Stromal cell of bone marrow (primary cell): ENCODE results near the gene ZSCAN9.

Source experiments
- DNase-seq: peaks from one replicate; pipeline ENCODE4 v3.0.0-alpha.2; 2012; ENCODE audit warnings: low read depth

The ZSCAN9 gene

DNA sequence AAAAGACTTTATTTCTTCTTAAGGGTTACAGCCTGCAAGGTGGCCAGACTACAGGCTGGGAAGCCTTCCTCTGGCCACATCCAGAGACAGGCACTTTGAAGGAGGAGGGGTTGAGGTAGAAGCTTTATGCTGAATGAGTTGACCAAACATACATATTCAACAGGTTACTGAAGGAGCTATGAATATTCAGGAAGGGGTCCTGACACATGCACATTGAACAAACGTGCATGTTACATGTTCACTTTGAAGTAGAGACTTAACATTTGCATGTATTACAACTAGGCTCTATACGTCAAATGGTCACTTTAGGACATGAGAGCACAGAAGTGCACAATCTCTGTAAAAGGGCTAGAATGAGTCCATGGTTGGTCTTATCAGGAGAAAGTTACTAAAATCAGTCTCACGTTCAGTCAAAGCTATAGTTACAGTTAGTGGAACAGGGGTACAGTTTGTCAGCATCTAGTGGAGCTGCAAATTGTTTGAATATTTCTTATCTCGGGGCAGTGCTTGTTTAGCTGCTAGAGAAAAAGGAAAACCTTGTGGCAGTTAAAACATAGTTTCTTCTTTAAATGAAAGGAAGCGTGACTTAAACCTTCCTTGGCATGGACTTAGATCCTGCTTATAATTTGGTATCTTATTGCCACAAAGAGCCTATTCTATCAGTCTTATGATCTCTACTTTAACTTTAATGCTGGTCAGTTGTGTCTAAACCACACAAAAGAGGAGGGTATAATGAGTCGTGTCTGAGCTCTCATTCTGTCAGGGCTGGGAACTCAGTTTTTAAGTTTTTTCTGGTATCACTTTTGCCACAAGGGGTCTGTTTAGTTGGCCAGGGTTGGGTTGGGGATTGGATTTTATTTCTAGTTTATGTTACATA lies 4.6 kb upstream of the ZSCAN9 start:
- no peak for DNase-seq

DNA sequence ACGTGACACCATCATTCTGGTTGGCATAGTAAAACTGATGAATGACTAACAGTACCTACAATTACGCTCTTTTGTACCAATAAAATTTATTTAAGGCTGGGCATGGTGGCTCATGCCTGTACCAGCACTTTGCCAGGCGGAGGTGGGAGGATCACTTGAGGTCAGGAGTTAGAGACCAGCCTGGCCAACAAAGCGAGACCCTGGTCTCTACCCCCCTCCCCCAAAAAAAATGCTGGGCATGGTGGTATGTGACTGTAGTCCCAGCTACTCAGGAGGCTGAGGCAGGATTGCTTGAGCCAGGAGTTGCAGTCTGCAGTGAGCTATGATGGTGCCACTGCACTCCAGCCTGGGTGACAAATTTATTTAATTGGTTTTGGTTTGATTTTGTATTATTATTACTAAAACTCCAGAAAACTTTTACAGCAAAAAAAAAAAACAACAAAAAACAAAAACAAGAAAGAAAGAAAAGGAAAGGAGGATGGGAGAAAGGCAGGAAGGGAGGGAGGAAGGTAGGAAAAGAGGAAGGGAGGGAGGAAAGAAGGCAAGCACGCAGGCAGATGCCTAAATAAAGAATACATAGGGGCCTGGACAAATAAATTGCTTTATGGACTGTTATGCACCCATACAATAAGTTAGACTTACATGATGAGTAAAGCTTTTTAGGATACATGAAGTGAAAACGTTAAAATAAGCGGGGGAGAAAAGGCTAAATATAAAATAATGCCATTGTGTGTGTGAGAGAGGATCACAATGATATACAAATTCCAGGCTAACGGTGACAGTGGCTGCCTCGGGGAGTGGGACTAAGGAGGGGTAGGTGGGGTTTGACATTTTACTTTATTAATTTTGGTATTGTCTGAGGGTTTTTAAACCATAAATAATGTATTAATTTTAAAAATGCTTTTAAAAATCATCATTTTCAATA lies 682 bp upstream of the ZSCAN9 start:
- DNase-seq, result no peak

DNA sequence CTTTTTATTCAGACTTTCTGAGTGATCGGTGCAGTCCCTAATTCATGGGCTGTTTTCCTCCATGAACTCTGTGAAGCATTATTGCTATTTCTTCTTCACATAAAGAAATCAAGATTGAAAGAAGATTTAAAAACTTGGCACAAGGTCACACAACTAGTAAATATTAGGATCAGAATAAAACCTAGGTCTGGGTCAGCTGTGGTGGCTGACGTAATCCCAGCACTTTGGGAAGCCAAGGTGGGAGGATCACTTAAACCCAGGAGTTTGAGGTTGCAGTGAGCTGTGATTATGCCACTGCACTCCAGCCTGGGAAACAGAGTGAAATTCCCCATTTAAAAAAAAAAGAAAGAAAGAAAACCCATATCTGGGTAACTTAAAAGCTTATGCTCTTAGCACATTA lies 1.4 kb downstream of the ZSCAN9 start:
- no peak for DNase-seq

DNA sequence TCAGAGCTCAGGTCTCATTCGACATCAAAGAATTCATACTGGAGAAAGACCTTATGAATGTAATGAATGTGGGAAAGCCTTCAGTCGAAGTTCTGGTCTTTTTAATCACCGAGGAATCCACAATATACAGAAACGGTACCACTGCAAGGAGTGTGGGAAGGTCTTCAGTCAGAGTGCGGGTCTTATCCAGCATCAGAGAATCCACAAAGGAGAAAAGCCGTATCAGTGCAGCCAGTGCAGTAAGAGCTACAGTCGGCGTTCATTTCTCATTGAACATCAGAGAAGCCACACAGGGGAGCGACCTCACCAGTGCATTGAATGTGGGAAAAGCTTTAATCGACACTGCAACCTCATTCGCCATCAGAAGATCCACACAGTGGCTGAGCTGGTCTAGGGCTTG lies 7.7 kb downstream of the ZSCAN9 start:
- DNase-seq, result no peak

DNA sequence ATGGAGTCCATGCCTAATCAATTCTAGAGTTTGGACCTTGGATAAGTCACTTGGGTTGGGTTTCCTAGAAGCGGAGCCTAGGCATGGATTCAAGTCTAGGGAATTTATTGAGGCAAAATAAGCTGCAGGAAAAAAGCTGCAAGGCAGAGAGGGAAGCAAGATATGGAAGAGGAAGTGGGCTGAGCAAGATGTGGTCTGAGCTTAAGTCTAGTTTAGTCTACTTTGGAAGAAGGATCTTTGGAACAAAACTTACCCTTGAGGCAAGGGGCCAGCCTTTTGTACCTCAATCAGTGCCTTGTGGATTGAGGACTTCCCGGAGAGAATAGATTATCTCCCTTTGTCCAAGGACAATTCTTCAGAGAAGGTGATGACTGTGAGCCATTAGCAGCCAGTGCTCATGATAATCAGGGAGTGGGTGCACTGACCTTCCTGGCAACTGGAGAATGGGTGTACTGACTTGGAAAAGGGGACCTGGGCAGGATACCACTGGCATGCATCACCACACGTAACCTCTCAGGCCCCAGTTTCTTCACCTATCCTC lies 10.9 kb downstream of the ZSCAN9 start:
- DNase-seq, result no peak

DNA sequence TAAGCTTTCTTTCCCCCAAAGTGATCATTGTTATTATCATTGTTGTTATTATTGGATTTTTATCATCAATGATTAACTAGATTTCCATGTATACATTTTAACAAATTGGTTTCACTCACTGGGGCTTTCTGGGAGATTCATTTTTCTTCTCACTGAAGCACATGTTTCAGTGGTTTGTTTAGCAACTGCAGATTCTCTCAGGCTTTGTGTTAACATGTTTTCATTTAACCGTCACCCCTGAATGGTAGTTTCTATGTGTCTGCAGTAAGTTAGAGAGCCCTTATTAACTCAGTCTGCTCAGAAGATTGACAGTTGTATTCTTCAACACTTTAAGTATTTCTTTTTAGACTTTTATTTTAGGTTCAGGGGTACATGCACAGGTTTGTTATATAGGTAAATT lies 14.6 kb downstream of the ZSCAN9 start:
- DNase-seq, result no peak

DNA sequence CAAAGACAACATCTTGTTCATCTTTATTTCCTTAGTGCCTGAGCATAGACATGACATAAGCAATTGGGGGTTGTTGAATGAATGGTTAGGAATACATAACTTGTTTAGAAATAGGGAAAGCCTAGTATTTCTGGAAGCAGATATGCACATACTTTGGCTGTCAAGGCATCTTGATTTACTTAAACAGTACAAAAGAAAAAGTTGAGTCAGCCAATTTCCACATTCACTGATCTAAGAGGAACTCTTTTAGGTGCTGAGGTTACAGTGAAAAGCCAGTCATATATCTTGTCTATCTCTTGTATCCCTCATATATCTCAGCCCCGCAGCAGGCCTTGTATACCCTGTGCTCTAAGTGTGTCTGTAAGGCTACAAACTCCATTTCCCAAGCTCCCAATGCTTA lies 15.4 kb downstream of the ZSCAN9 start:
- DNase-seq, result no peak

DNA sequence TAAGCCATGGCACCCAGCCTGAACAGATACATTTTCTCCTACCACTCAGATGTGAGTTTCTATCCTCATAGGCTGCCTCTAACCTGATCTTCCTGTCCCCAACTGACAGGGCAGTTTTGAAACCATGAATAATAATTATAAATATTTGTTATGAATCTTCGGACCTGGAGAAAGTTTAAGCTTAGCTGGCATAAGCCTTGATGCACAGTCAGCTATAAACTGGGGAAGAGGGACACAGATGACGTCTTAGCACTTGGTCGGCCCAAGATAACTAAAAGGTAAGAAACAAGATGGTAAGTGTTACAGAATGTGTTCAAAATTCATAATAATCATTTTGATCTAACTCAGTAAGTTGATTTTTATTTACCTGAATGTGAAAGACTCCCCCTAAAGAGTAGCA lies 18.9 kb downstream of the ZSCAN9 start:
- DNase-seq, result no peak

DNA sequence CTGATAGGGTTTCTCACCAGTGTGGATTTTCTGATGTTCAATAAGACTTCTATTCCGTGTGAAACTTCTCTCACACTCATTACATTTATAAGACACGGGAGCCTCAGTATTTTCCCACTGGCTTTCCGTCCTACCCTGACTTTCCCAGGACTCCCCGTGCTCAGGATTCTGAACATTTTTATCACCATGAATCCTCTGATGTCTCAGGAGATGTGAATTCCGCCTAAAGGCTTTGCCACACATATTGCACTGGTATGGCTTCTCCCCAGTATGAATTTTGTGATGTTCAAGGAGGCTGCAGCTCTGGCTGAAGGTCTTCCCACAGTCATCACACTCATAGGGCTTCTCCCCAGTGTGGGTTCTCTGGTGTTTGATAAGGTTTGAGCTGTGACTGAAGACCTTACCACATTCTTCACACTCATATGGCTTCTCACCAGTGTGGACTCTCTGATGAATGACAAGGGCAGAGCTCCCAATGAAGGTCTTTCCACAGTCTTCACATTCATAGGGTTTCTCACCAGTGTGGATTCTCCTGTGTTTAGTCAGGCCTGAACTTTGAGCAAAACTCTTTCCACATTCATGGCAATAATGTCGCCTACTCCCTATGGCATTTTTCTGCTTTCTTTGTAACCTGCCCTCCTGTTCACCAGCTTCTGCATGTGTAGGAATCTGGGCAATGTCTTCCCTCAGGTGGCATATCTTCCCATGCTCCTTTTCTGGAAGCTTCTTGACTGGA lies 20.3 kb downstream of the ZSCAN9 start:
- no peak for DNase-seq

DNA sequence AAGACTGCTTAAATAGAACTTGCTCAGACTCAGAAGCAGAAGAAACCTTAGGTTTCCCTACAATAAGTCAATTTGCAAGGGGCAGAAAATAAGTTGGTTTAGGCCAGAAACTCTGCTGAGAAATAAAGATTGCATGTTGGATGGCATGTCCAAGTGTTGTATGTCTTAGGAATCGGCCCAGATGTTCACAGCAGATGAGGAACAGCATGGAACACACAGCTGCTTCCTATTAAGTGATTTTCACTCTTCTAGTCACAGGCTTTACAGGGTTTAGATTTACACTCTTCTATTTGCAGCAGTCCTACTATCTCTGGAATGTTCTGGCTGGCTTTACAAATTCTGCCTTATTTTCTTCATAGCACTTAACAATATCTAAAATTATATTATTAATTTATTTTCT lies 23.8 kb downstream of the ZSCAN9 start:
- DNase-seq, result no peak

DNA sequence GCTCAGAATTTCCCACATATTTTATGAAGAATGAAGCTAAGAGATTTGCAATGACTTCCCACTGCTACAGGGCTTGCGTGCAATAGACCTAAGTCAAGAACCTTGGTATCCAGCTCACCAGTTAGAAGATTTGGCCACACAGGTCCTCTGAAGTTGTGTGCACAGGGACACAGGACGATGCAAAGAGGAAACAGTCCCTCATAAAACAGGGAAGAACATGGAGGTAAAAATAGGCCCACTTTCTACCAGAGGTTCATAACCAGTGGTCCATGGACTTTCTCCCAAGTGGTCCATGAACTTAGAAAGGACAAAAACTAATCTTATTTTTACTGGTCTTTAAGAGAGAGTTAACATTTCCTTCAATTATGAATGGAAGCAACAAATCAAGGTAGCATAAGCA lies 25.7 kb downstream of the ZSCAN9 start:
- DNase-seq, result no peak

DNA sequence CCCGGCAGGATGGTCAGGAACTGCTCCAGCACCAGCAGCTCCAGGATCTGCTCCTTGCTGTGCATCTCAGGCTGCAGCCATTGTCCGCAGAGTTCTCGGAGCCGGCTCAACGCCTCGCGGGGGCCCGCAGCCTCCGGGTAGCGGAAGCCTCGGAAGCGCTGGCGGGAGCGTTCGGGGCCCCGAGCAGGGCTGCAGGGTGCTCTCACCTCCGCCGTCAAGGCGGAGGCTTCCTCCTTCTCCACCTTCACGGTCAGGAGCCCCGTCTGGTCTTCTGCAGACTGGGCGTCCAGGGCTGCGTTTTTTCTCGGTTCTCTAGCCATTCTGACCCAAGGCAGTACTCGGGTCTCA lies 26.6 kb downstream of the ZSCAN9 start:
- DNase-seq, result no peak

DNA sequence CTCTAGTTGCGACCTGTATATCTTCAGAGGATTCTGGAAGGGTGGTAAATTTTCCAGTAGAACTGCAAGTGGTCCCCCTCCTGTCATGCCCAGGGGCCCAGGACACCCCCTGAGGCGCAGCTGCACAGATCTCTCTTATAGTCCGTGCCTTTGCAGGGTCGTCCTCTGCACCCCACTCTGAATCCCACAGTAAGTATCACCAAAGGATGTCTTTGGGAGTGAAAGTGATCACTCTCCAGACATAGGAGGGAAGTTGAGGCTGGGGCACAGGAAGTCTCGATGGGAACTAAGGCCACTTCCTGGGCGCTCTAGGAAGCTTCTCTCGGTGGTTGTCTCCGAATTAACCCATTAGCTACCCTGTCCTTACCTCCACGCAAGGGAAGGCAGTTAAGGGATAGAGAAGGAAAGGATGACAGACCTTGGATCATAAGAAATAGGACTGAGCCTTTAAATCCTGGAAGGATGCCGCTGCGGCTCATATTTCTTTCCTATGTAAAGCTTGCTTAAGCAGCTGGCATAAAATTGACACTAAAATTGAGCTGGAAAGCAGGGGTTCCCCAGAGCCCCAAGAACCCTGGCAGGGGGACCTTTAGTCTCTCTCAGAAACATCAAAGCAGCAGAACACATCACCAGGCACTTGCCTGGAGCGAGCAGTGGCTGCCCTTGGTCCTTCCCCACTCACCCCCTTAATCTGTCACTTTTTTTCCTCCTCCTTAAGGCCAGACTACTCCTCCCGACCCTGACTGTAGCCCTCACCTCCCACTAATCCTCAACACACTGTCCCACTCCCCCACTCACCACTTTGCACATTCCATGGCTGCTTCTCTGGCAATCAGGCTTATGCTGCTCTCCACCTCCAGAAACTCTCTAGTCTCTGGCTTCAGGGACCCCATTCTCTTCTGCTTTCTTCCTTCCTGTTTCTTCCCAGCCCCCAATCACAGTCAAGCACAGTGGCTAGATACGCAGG lies 27.2 kb downstream of the ZSCAN9 start, which contains the start of gene ZKSCAN4:
ZKSCAN4 (minus strand) TSS at position 261 of the 967 bp plus-strand sequence. CDS start 289 bp downstream, outside the sequence.
- peak; percentile 84 for DNase-seq

DNA sequence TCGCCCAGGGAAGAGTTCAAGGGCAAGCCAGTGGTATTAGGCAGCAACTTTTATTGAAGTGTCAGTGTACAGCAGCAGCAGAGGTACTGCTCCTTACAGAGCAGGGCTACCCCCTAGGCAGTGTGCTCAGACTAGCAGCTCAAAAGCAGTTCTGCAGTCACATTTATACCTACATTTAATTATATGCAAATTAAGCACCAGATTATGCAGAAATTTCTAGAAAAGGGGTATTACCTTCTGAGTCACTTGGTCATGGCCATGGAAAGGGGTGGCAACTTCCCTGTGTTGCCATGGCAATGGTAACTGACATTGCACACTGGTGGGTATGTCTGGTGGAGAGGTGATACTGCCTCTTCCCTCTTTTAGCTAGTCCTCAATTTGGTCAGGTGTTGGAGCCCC lies 29.0 kb downstream of the ZSCAN9 start:
- DNase-seq, result no peak

DNA sequence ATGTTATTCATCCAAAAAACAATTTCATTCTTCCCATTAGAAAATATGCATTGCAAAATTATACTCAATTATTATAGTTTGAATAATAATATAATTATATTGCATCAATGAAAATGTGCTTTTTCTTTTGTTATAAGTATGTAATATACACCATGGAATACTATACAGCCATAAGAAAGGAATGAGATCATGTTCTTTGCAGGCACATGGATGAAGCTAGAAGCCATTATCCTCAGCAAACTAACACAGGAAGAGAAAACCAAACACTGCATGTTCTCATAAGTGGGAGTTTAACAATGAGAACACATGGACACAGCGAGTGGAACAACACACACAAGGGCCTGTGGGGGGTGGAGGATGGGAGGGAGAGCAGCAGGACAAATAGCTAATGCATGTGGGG lies 32.0 kb downstream of the ZSCAN9 start:
- DNase-seq, result no peak

DNA sequence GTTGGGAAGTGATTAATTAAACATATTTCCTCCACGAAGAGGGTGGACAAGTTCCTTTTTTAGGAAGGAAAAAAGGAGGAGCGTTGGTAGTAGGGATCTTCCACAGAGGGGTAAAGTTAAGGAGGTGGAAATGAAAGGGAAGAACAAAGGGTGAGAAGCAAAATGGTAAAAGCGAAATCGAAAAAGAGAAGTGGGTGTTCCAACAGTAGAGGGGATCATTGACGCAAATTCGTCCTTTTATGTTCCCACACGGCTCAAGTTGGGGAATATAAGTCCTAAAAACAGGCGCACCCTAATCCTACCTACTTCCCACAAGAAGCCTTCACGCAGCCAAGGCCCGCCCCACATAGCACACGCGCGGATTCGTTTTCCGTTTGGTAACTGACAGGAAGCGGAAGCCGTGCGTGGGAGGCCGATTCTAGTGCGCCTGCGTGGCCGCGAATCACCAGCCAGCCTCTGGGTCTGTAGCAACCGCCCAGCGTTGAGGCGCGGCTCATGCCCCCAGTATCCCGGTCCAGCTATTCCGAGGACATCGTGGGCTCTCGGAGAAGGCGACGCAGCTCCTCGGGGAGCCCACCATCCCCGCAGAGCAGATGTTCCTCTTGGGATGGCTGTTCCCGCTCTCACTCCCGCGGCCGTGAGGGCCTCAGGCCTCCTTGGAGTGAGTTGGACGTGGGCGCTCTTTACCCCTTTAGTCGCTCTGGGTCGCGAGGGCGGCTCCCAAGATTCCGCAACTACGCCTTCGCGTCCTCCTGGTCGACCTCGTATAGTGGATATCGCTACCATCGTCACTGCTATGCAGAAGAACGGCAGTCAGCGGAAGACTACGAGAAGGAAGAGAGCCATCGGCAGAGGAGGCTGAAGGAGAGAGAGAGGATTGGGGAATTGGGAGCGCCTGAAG lies 34.1 kb downstream of the ZSCAN9 start, which contains the start of gene NKAPL:
NKAPL (plus strand) TSS at position 421 of the 901 bp plus-strand sequence; CDS start at position 496, 75 bp downstream.
- peak; percentile 50 for DNase-seq

DNA sequence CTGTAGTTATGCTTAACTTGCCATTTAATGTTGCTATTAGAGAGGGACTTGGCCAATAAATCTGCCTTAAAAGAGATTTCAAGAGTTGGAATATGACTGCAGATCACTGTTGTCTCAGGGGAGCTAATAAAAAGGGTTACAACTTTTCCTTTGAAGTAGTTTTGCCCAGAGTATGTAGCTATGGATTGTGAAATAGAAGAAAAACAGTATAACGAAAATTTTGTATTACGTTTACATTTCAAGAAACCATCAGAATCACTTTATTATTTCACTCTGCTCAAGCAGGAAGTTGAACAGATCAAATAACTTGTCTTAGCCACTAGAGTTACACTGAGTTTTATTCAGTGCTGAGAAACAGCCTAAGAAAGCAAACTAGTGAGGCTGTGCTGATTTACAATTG lies 38.8 kb downstream of the ZSCAN9 start:
- DNase-seq, result no peak

DNA sequence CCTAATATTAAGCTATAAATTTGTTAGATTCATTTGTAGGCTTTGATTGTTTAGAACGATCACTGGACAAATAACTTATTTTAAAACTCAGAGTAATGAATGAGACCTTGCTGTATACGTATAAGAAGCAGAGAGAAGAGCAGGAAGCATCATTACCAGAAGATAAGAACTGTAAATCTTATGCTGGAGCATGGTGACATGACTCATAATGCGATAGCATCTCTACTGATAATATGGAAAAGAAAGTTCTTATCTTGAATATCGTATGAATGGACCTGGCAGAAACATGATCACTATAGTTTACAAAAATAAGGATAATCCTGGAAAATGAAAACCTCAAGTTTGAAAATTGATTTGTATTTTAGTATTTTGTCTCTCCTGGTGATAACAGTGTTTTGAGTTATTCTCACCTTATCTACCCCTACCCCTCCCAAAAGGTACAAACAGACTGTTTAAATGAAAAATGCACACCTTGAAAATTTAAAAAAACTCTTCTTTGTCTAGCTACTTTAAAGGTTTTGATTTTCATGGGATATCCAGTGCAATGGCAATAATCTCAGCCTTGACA lies 39.8 kb downstream of the ZSCAN9 start:
- no peak for DNase-seq

DNA sequence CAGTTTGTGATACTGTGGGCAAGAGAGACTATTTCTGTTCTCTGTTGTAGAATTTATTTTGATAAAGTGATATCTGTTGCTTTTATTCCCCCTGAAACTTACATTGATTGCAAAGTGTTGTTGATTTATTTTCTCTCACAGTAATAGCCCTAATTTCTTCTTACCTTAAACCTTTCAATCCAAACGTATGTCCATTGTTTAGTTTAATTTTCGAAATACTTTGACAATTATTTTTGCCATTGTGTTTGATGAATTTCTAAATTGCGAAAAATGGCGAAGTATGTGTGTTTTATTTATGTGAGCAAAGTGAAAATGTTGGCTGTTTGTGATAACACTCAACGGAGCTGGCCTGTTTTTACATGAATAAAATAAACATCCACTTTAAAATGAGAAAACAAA lies 41.5 kb downstream of the ZSCAN9 start:
- DNase-seq, result no peak
